HG03439 (cell line): ENCODE measurements around the gene CLEC12A.

ENCODE experiments used
- ATAC-seq: cut with Tn5 transposase; IDR thresholded peaks from one replicate; pipeline ENCODE4 v1.9.1; 2021; ENCODE audit warnings: mild to moderate bottlenecking, moderate library complexity; ENCODE audit not compliant: unreplicated experiment

CLEC12A gene

DNA sequence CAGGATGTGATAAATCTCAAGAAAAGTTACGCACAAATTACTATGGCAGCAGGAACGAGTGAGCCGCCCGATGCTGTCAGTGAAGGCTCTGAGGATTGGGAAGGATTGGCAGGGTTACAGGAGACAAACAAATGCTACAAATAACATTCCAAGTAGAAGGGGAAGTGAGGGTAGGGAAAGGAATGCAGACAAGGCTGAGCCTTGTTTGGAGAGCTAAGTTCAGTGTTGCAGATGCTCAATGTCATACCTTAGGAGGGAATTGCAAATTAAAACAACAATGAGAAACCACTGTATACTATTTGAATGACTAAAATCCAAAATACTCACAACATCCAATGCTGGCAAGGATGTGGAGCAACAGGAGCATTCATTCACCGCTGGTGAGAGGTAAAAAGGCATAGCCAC lies 60.6 kb downstream of the CLEC12A start:
- ATAC-seq = no peak

DNA sequence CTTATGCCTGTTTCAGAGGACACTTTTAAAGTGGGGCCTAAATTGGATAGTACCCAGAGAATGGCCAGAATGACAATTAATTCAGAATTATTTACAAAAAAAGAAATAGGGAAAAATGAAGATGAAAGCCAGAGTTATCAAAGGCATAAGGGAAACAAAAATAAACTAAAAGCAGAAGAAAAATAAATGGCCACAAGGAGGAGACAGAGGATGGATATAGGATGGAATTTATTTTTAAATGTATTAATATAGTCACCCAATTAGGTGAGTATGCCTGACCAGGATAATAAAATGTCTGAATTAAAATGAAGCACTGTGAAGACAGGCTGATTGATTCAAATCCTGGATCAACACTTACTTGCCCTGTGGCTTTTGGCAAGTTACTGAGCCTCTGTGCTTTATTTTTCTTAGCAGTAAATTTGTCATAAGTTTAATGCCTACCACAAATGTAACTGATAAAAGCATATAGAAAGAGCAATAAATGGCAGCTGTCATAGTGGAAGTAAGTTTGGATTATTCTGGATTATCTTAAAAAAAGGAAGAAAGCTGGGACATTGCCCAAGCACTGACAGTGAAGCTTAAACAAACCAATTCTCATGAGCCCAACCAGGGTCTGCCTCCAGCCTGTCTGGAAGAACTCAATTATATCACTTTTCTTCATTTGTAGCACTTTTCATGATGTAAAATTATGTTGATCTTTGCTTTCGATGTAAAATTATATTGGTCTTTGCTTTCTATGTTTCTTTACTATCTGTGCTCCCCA lies 62.8 kb downstream of the CLEC12A start:
- no peak for ATAC-seq
